OCI-LY1 (cell line): ENCODE results near the gene MCTP1.
A peak's percentile ranks its signal among the peaks of the same experiment; 100 is the strongest.

ENCODE experiments used
- H2AFZ ChIP-seq: fragments of 200-600 bp; sonication (generic), shearing (Covaris generic); 2 replicates; pipeline ENCODE4 v1.6.0; 2014; ENCODE audit warnings: antibody characterized with exemption, mild to moderate bottlenecking, low read length
- H3F3A ChIP-seq: fragments of 200-600 bp; sonication (generic), shearing (Covaris generic); 2 replicates; pipeline ENCODE4 v1.6.0; 2014; ENCODE audit warnings: mild to moderate bottlenecking, antibody characterized with exemption, low read length, moderate library complexity; ENCODE audit not compliant: insufficient read depth
- H3K27ac ChIP-seq: fragments of 200-600 bp; sonication (generic); 2 replicates; pipeline ENCODE4 v1.5.1; 2014; ENCODE audit warnings: low read length, mixed run types, mild to moderate bottlenecking, low read depth; ENCODE audit not compliant: poor library complexity, severe bottlenecking
- H3K27me3 ChIP-seq: fragments of 200-600 bp; sonication (generic); 2 replicates; pipeline ENCODE4 v1.6.0; 2014; ENCODE audit warnings: antibody characterized with exemption, mild to moderate bottlenecking, low read length, moderate library complexity; ENCODE audit not compliant: insufficient read depth
- H3K36me3 ChIP-seq: fragments of 200-600 bp; sonication (generic); 2 replicates; pipeline ENCODE4 v1.6.1; 2014; ENCODE audit warnings: mild to moderate bottlenecking, antibody characterized with exemption, low read length, moderate library complexity, mixed read lengths; ENCODE audit not compliant: insufficient read depth
- H3K4me1 ChIP-seq: fragments of 200-600 bp; sonication (generic); 2 replicates; pipeline ENCODE4 v1.5.1; 2014; ENCODE audit warnings: mild to moderate bottlenecking, low read length, moderate library complexity; ENCODE audit not compliant: insufficient read depth, severe bottlenecking
- H3K4me2 ChIP-seq: fragments of 200-600 bp; sonication (generic), shearing (Covaris generic); 2 replicates; pipeline ENCODE4 v1.6.1; 2014; ENCODE audit warnings: low read length
- H3K4me3 ChIP-seq: fragments of 200-600 bp; sonication (generic); 2 replicates; pipeline ENCODE4 v1.5.1; 2014; ENCODE audit warnings: low read length, low read depth, mild to moderate bottlenecking, mixed read lengths; ENCODE audit not compliant: poor library complexity, severe bottlenecking
- H3K79me2 ChIP-seq: fragments of 200-600 bp; shearing (Covaris generic); 2 replicates; pipeline ENCODE4 v1.6.1; 2016; ENCODE audit warnings: mixed run types, low read length, mixed read lengths; ENCODE audit not compliant: insufficient read depth
- H3K9ac ChIP-seq: fragments of 200-600 bp; sonication (generic), shearing (Covaris generic); 2 replicates; pipeline ENCODE4 v1.6.1; 2014; ENCODE audit warnings: mild to moderate bottlenecking, low read length, mixed read lengths
- H3K9me2 ChIP-seq: fragments of 200-600 bp; sonication (generic), shearing (Covaris generic); 2 replicates; pipeline ENCODE4 v1.6.1; 2014; ENCODE audit warnings: low read depth, mild to moderate bottlenecking, low read length, mixed read lengths
- H3K9me3 ChIP-seq: fragments of 200-600 bp; shearing (Covaris generic); 2 replicates; pipeline ENCODE4 v1.6.1; 2014; ENCODE audit warnings: low read length, mixed read lengths
- H4K20me1 ChIP-seq: fragments of 200-600 bp; sonication (generic), shearing (Covaris generic); 2 replicates; pipeline ENCODE4 v1.6.0; 2016; ENCODE audit warnings: mild to moderate bottlenecking, low read length; ENCODE audit not compliant: insufficient read depth
- EZH2 ChIP-seq: fragments of 200-600 bp; sonication (generic), shearing (Covaris generic); IDR thresholded peaks from 2 replicates; pipeline ENCODE4 v1.8.0; 2017; ENCODE audit warnings: borderline replicate concordance, mixed run types, mild to moderate bottlenecking, antibody characterized with exemption, low read length, moderate library complexity, mixed read lengths
- TF ChIP-seq, protein P1 (sequence below): fragments of 200-600 bp; sonication (generic), shearing (Covaris generic); IDR thresholded peaks from 2 replicates; pipeline ENCODE4 v1.5.1; 2017; ENCODE audit warnings: mild to moderate bottlenecking, antibody characterized with exemption, low read length, moderate library complexity, mixed read lengths

The MCTP1 gene

DNA sequence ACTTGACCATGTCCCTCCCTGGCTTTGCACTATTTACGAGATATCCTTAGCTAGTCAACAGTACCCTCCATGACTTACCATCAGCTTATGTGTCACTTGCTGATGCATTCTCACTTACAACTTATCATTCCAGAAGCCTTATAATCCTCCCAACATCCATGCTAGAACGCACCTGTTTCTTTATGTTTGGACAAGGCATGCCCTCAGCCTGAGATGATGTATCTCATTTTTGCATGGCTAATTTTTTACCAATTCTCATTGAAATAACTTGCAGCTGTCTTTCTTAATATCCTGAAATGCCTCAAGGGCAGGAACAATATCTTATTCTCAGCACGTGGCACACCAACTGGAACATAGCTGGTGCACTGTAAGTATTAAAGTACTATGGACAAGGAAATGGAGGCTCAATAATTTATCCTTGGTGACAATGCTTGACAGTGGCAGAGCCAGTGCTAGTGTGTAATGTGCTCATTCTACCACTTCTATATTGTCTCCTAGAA, 384.8 kb downstream of the MCTP1 start:
- TF ChIP-seq, protein P1, sequence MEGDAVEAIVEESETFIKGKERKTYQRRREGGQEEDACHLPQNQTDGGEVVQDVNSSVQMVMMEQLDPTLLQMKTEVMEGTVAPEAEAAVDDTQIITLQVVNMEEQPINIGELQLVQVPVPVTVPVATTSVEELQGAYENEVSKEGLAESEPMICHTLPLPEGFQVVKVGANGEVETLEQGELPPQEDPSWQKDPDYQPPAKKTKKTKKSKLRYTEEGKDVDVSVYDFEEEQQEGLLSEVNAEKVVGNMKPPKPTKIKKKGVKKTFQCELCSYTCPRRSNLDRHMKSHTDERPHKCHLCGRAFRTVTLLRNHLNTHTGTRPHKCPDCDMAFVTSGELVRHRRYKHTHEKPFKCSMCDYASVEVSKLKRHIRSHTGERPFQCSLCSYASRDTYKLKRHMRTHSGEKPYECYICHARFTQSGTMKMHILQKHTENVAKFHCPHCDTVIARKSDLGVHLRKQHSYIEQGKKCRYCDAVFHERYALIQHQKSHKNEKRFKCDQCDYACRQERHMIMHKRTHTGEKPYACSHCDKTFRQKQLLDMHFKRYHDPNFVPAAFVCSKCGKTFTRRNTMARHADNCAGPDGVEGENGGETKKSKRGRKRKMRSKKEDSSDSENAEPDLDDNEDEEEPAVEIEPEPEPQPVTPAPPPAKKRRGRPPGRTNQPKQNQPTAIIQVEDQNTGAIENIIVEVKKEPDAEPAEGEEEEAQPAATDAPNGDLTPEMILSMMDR = no peak
- TF ChIP-seq EZH2 = no peak
- no peaks in the 10 kb centered on the region for H3F3A ChIP-seq
- no peaks in the 10 kb centered on the region for H3K9me3 ChIP-seq
- H3K27me3 ChIP-seq = no peaks in the 10 kb centered on the region
- H3K27ac ChIP-seq = no peak overlapping the region
- no peaks in the 10 kb centered on the region for H3K79me2 ChIP-seq
- no peak overlapping the region for H3K9ac ChIP-seq
- no peak overlapping the region for H3K4me2 ChIP-seq
- no peak overlapping the region for H2AFZ ChIP-seq
- H3K36me3 ChIP-seq = no peaks in the 10 kb centered on the region
- no peaks in the 10 kb centered on the region for H4K20me1 ChIP-seq
- H3K4me3 ChIP-seq = no peak overlapping the region
- no peaks in the 10 kb centered on the region for H3K4me1 ChIP-seq
- H3K9me2 ChIP-seq = no peaks in the 10 kb centered on the region

GRCh38 chr5:94893412-94894135, 391.3 kb downstream of the MCTP1 start:
- H3K4me1 ChIP-seq = peaks cover 9% of the 10 kb centered on the region
- no peaks in the 10 kb centered on the region for H3K36me3 ChIP-seq
- no peak overlapping the region for H3K9ac ChIP-seq
- no peaks in the 10 kb centered on the region for H3K9me3 ChIP-seq
- no peaks in the 10 kb centered on the region for H4K20me1 ChIP-seq
- H3K27me3 ChIP-seq = no peaks in the 10 kb centered on the region
- no peak overlapping the region for H2AFZ ChIP-seq
- TF ChIP-seq EZH2 = no peak
- TF ChIP-seq, protein P1 = peak; percentile 56
- H3K79me2 ChIP-seq = no peaks in the 10 kb centered on the region
- no peaks in the 10 kb centered on the region for H3K9me2 ChIP-seq
- H3K4me3 ChIP-seq = no peak overlapping the region
- H3K4me2 ChIP-seq = no peak overlapping the region
- H3F3A ChIP-seq = no peaks in the 10 kb centered on the region
- no peak overlapping the region for H3K27ac ChIP-seq

- Histone ChIP-seq H4K20me1 (no peaks in the 10 kb centered on the region), H3F3A (no peaks in the 10 kb centered on the region), H3K4me1 (peaks cover 9% of the 10 kb centered on the region), H3K9me2 (no peaks in the 10 kb centered on the region), H3K36me3 (no peaks in the 10 kb centered on the region), H3K4me2 (no peak overlapping the region), H2AFZ (no peak overlapping the region), H3K79me2 (no peaks in the 10 kb centered on the region), H3K27ac (no peak overlapping the region), H3K27me3 (no peaks in the 10 kb centered on the region), H3K9me3 (no peaks in the 10 kb centered on the region), H3K9ac (no peak overlapping the region), H3K4me3 (no peak overlapping the region)
- TF ChIP-seq EZH2 = no peak
- TF ChIP-seq, protein P1 = no peak
These were observed 392.9 kb downstream of the MCTP1 start for GRCh38 chr5:94891972-94892371.
